KG1 (cell line): Measurements from ENCODE around the gene SLC16A14.

Source experiments
- DNase-seq: peaks from one replicate; lab custom pipeline; 2025; lab: John Stamatoyannopoulos, UW

The SLC16A14 gene

GRCh38 chr2:230023313-230023712 is 45.4 kb downstream of the SLC16A14 start:
- no peak for DNase-seq

DNA sequence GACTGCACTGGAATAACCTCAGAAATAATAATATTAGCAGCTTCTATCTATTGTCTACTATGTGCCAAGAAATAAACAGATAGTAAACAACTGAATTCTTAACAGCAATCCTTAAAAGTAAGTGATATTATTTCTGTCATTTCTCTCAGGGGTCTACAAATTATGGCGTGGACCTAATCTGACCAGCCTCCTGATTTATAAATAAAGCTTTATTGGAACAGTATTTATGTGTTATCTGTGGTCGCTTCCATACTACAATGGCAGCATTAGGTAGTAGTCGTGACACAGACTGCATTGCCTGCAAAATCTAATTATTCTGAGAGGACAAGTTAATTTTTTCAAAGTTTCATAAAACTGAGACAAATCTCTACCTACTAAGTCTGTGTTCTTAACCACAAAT is 49.0 kb downstream of the SLC16A14 start:
- DNase-seq: no peak

DNA sequence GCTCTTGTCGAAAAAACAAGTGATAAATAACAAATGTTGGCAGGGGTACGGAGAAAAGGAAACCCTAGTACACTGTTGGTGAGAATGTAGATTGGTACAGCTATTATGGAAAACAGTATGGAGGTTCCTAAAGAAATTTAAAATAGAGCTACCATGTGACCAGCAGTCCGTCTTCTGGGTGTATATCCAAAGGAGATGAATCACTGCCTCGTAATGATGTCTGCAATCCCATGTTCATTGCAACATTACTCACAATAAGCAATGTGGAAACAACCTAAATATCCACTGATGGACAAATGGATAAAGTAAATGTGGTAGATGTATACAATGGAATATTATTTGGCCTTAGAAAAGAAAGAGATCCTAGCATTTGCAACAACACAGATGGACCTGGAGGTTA is 50.6 kb downstream of the SLC16A14 start:
- DNase-seq: no peak

GRCh38 chr2:230016844-230017243 is 51.9 kb downstream of the SLC16A14 start:
- no peak for DNase-seq

- no peak for DNase-seq
These were observed 56.3 kb downstream of the SLC16A14 start for GRCh38 chr2:230012267-230012884.

- DNase-seq: no peak
These were observed 57.1 kb downstream of the SLC16A14 start for GRCh38 chr2:230011617-230012016.

GRCh38 chr2:230010501-230010900 is 58.2 kb downstream of the SLC16A14 start:
- no peak for DNase-seq

DNA sequence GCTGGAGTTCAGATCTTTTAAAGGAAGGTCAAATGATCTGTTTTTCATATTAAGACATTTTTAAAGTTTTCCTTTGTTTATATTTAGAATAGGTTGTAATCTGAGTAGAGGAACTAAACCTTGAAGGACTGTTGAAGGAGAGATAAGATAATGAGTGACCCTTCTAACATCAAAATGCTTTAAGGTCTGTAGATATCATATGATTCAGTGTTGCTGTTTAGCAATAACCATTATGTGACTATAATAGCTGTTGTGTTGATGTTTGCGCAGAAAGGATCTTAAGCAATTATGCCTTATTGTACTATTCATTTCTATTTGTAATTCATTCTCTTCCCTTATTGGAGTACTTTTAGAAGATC is 60.0 kb downstream of the SLC16A14 start:
- DNase-seq: no peak

DNA sequence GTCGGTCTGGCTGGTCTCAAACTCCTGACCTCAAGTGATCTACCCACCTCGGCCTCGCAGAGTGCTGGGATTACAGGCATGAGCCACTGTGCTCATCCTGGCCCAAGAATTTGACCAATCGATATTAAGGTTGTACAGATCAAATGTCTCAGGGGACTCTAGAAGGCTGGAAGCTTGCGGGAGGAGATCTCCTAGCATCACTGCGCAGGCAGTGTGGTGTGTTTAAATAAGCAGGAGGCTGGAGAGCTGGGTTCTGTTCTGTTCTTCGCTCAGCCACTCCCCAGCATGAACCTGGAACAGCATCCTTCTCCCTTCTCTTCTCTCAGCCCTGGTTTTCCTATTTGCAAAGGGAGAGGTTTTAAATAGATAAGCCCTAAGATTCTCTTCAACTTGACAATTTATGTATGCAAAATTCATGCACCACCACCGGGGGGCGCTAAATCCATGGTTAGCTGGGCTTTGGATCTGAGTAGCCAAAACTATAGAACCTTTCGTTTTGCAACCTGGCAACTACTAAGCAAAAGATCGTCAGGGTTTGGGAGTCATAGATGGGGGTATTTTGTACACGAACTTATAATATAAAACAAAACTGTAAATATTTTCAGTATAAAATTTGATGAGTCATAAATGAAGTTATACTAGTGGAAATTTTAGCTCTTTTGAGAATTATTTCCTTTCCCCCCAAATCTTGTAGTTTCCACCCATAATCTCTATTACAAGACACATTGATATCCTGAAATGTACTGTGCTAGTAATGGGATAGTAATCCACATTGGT is 60.6 kb downstream of the SLC16A14 start:
- DNase-seq: peak; percentile 64

GRCh38 chr2:230000118-230000841 is 68.4 kb downstream of the SLC16A14 start:
- no peak for DNase-seq

GRCh38 chr2:229997565-229997964 is 71.2 kb downstream of the SLC16A14 start:
- DNase-seq: no peak

- no peak for DNase-seq
These were observed 72.4 kb downstream of the SLC16A14 start for GRCh38 chr2:229996320-229996719.

GRCh38 chr2:229993236-229993635 is 75.5 kb downstream of the SLC16A14 start:
- no peak for DNase-seq
